ENCODE data around the gene CATSPERD.

The CATSPERD gene

DNA sequence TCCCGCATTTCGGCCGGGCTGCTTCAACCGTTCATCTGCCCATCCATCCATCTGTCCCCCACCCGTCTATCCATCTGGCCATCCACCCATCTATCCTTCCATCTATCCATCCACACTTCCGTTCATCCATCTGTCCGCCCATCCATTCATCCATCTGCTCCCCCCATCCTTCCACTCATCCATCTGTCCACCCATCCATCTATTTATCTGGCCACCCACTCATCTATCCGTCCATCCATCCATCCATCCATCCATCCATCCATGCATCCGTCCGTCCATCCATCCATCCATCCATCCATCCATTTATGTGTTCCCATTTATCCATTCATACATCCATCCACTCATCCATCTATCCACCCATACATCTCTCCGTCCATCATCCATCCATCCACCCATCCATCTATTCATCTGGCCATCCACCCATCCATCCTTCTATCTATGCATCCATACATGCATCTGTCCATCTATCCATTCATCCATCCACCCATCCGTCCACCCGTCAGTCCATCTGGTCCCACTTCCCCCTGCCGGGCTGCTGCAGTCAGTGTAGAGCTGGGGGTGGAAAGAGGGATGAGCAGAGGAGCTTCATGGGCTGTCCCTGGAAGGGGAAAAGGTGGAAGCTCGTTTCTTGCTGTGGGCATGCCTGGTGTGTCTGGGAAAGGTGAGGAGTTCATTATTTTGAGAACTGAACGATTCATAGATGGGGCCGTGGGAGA lies 38.9 kb upstream of the CATSPERD start:
- TF ChIP-seq, protein P1, sequence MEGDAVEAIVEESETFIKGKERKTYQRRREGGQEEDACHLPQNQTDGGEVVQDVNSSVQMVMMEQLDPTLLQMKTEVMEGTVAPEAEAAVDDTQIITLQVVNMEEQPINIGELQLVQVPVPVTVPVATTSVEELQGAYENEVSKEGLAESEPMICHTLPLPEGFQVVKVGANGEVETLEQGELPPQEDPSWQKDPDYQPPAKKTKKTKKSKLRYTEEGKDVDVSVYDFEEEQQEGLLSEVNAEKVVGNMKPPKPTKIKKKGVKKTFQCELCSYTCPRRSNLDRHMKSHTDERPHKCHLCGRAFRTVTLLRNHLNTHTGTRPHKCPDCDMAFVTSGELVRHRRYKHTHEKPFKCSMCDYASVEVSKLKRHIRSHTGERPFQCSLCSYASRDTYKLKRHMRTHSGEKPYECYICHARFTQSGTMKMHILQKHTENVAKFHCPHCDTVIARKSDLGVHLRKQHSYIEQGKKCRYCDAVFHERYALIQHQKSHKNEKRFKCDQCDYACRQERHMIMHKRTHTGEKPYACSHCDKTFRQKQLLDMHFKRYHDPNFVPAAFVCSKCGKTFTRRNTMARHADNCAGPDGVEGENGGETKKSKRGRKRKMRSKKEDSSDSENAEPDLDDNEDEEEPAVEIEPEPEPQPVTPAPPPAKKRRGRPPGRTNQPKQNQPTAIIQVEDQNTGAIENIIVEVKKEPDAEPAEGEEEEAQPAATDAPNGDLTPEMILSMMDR (IDR thresholded peaks at IDR 0.05) = no peak

DNA sequence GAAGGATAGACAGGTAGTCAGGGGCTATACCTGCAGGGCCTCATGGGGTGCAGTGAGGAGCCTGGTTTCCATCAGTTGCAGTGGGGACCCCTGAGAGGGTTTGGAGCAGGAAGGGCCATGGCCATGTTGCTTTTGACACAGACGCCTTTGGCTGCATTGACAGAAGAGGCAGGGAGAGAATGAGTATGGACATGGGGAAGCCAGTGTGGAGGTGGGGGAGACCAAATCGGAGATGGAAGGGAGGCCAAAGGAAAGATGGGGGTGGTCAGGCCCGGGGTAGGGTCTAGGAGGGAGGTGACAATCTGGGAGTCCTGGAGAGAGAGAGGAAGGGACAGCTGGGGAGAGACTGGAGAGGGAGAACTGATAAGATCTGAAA lies 38.3 kb upstream of the CATSPERD start:
- TF ChIP-seq, protein P1 (IDR thresholded peaks at IDR 0.05) = no peak

DNA sequence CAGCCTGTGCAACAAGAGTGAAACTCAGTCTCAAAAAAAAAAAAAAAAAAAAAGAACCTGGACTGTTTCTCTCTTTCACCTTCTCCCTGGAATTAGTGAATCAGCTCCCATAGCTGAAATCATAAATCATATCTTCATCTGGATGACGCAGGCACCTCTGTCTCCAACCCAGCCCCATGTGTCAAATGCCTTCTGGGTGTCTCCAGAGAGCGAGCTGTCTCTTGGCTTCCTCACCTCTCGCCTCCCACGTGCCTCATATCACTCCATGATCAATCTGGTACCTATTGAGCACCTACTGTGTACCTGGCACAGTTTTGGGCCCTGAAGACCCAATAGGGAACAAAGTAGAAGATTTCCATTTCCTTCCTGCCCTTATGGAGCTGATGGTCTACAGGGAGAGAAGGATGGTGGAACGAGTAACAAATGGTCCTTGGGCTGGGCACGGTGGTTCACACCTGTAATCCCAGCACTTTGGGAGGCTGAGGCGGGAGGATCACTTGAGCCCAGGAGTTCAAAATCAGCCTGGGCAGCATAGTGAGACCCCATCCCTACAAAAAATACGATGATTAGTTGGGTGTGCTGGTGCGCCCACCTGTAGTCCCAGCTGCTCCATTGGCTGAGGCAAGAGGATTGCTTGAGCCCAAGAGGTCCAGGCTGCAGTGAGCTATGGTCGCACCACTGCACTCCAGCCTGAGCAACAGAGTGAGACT lies 37.1 kb upstream of the CATSPERD start:
- TF ChIP-seq, protein P1 (IDR thresholded peaks at IDR 0.05) = no peak

DNA sequence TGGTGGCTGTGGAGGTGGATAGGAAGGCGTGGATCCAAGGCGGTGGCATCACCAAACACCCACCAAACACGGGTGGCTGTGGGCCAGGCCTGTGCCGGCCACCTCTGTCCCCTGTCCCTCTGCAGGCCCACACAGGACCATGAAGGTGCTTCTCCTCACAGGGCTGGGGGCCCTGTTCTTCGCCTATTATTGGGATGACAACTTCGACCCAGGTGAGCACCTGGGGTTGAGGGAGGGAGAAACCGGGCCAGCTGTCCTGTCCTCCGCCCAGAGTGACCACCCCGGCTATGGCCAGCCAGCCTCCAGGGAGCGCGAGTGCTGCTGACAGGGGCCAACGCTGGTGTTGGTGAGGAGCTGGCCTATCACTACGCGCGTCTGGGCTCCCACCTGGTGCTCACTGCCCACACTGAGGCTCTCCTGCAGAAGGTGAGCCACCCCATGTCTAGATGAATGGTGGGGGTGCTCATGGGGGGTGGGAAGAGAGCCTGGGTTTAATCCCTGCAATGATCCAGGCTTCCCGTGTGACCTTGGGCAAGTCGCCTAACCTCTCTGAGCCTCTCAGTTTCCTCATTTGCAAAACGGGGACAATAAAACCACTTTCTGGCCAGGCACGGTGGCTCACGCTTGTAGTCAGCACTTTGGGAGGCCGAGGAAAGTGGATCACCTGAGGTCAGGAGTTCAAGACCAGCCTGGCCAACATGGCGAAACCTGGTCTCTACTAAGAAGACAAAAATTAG lies 35.6 kb upstream of the CATSPERD start:
- TF ChIP-seq, protein P1 (IDR thresholded peaks at IDR 0.05) = no peak

DNA sequence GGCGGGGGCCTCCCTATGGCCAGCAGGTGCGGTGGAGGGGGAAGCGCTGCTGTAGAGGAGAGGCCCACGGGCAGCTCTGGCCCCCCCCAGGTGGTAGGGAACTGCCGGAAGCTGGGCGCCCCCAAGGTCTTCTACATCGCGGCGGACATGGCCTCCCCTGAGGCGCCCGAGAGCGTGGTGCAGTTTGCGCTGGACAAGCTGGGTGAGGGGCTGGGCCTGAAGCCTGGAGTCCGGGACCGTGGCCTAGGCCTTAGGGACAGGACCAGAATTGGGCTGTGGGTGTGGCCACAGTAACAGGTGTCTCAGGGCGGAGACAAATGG lies 34.2 kb upstream of the CATSPERD start:
- TF ChIP-seq, protein P1 (IDR thresholded peaks at IDR 0.05) = no peak

DNA sequence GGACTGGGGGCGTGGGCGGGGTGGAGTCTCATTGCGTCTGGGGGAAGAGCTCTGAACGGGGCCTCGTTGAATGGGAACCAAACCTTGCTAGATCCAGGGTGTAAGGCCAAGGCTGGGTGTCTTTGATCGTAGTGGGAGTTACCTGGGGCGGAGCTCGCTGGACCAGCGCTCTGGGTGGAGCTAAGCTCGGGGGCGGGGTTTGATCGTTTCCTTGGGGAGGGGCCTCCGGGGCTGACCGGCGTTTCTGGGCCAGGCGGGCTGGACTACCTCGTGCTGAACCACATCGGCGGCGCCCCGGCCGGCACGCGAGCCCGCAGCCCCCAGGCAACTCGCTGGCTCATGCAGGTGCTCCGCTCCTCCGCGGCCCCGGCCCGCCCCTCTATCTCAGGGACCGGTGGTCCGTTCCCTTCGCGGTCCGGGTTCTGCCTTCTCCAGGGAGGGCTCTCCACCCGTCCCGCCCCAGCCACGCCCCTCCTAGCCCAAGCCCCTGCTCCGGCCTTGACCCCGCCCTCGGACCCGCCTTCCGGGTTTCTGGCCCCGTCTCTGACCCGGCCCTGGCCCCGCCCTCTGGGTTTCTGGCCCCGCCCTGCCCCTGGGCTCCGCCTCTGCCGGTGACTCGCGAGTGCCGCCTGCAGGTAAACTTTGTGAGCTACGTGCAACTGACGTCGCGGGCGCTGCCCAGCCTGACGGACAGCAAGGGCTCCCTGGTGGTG lies 33.6 kb upstream of the CATSPERD start:
- TF ChIP-seq, protein P1 (IDR thresholded peaks at IDR 0.05) = peak; percentile 90
